Measurements from ENCODE around the gene FBXO42.

DNA sequence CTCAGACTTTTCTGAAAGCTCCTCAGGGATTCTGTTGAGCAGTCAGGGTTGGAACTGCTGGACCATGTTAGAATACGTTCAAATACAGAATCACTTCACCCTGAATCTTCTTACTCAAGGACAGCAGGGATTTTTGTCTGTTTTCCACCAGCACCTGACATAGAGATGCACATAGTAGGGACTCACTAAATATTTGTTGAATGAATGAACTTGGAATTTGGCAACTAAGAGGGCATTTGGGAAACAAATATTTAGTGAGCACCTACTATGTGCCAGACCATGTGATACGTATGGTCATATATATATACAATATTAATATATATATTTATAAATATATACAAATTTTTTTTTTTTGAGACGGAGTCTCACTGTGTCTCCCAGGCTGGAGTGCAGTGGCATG is 4.6 kb upstream of the FBXO42 start:
- TF ChIP-seq CC2D1A (IDR thresholded peaks at IDR 0.05) (no peak), POLR2A (conservative IDR thresholded peaks at IDR 0.05) (no peak)

Measured in K562 (cell line).